OCI-LY3 (cell line): Measurements from ENCODE around the gene DUSP10.

Source experiments
- EZH2phosphoT487 ChIP-seq: fragments of 200-600 bp; shearing (Covaris generic); IDR thresholded peaks from 2 replicates; pipeline ENCODE4 v1.6.1; 2018; ENCODE audit warnings: antibody characterized with exemption, mixed run types, low read depth
- TF ChIP-seq, protein P1 (sequence below): fragments of 200-600, 300-600 bp; sonication (generic); IDR thresholded peaks from 2 replicates; pipeline ENCODE4 v1.5.1; 2014; ENCODE audit warnings: antibody characterized with exemption, low read length, low read depth

- TF ChIP-seq, protein P1, sequence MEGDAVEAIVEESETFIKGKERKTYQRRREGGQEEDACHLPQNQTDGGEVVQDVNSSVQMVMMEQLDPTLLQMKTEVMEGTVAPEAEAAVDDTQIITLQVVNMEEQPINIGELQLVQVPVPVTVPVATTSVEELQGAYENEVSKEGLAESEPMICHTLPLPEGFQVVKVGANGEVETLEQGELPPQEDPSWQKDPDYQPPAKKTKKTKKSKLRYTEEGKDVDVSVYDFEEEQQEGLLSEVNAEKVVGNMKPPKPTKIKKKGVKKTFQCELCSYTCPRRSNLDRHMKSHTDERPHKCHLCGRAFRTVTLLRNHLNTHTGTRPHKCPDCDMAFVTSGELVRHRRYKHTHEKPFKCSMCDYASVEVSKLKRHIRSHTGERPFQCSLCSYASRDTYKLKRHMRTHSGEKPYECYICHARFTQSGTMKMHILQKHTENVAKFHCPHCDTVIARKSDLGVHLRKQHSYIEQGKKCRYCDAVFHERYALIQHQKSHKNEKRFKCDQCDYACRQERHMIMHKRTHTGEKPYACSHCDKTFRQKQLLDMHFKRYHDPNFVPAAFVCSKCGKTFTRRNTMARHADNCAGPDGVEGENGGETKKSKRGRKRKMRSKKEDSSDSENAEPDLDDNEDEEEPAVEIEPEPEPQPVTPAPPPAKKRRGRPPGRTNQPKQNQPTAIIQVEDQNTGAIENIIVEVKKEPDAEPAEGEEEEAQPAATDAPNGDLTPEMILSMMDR, result no peak
- TF ChIP-seq EZH2phosphoT487, result no peak
These were observed 9.8 kb downstream of the DUSP10 start for GRCh38 chr1:221732052-221732451.
